ENCODE measurements around the gene JTB. TPM values are rescaled to one million over a fixed set of nuclear protein-coding genes. Genes with fewer than 3 reads are reported as not detected.

JTB gene
- polyA plus RNA-seq, 1 of the 3 experiments (the other 2 are of a cell fraction), result 118 TPM

GRCh38 chr1:153991151-153991630 is 13.7 kb upstream of the JTB start:
- TF ChIP-seq USF2 (IDR thresholded peaks at IDR 0.05; ENCODE audit: borderline replicate concordance, low read depth, low read length), result no peak
- TF ChIP-seq MAX (IDR thresholded peaks at IDR 0.05; ENCODE audit: low read depth), result no peak
- no peak for TF ChIP-seq SMC3 (IDR thresholded peaks at IDR 0.05; ENCODE audit: low read depth, low read length)
- no peak for TF ChIP-seq ELF1 (IDR thresholded peaks at IDR 0.05)
- TF ChIP-seq JUND (IDR thresholded peaks at IDR 0.05), result no peak
- TF ChIP-seq RFX5 (IDR thresholded peaks at IDR 0.05; ENCODE audit: low read length), result no peak
- no peak for TF ChIP-seq TEAD4 (IDR thresholded peaks at IDR 0.05; ENCODE audit: borderline replicate concordance, insufficient read depth)
- no peak for TF ChIP-seq TAF1 (IDR thresholded peaks at IDR 0.05; ENCODE audit: borderline replicate concordance, low read depth, low read length)
- TF ChIP-seq EZH2phosphoT487 (IDR thresholded peaks at IDR 0.05; ENCODE audit: borderline replicate concordance, low read depth), result no peak
- TF ChIP-seq NFIC (IDR thresholded peaks at IDR 0.05; ENCODE audit: borderline replicate concordance), result no peak
- no peak for TF ChIP-seq RCOR1 (IDR thresholded peaks at IDR 0.05; ENCODE audit: low read length)
- Histone ChIP-seq H3K36me3 (replicated peaks in 1 of 2; ENCODE audit: control insufficient read depth in 1 of 2, insufficient read depth in 2 of 2, low read length in 1 of 2) (peaks cover 24 to 35% of the 10 kb centered on the region in 2 experiments), H3K79me2 (ENCODE audit: insufficient read depth) (peaks cover 24% of the 10 kb centered on the region), H3K9ac (peak overlapping the region; percentile 92), H4K20me1 (ENCODE audit: insufficient read depth) (peaks cover 8% of the 10 kb centered on the region; the same call in 1 of the 2 replicates), H3K4me3 (ENCODE audit: low read depth in 2 of 2, low read length in 1 of 2) (peak overlapping the region; percentile 82 to 85), H3K9me2 (no peaks in the 10 kb centered on the region), H3K4me1 (ENCODE audit: control insufficient read depth in 1 of 2, insufficient read depth in 2 of 2, low read depth in 1 of 2, low read length in 1 of 2) (peaks cover 19 to 21% of the 10 kb centered on the region in 2 experiments; a peak in 3 of 4 replicates), H2AFZ (ENCODE audit: low read depth) (no peak overlapping the region), H3K9me3 (no peaks in the 10 kb centered on the region), H3K27me3 (ENCODE audit: insufficient read depth) (no peaks in the 10 kb centered on the region), H3K4me2 (peak overlapping the region; percentile 83), H3K27ac (ENCODE audit: low read depth in 2 of 2, low read length in 1 of 2) (peak overlapping the region; percentile 79 to 92), H3F3A (replicated peaks; ENCODE audit: insufficient read depth) (peaks cover 57% of the 10 kb centered on the region)
- under 1% methylated on average over 9 of the region's 9 CpGs for whole genome bisulfite sequencing (ENCODE audit: low lambda C conversion rate)
- ChIA-PET POLR2A (interaction anchor here (0.7 to 2.5 kb wide), 24 partner anchors 8 to 315 kb away, joined by 3 to 59 read pairs (median 6); partner anchors contain the start of genes CREB3L4, DENND4B, GATAD2B and JTB), CTCF (interaction anchor here (0.6 to 3.3 kb wide), 6 partner anchors 28 to 313 kb away, joined by 3 to 12 read pairs (median 6); partner anchors contain the start of genes DENND4B and SLC39A1)
- DNase-seq, result no peak

- H3K27me3 ChIP-seq (ENCODE audit: insufficient read depth), result no peaks in the 10 kb centered on the region
- peak within 1 kb of the TSS; percentile 87 for H2AFZ ChIP-seq (ENCODE audit: low read depth)
- peak; percentile 90 for DNase-seq
- peak within 1 kb of the TSS; percentile 82 to 85 for H3K4me3 ChIP-seq (ENCODE audit: low read depth in 2 of 2, low read length in 1 of 2)
- peak within 1 kb of the TSS; percentile 92 for H3K9ac ChIP-seq
- POLR2A ChIA-PET, result interaction anchor here (0.5 to 2.5 kb wide), 50 partner anchors 8 to 356 kb away, joined by 3 to 59 read pairs (median 4); partner anchors contain the start of genes CHTOP, CREB3L4, CRTC2 and DENND4B
- peak within 1 kb of the TSS; percentile 79 to 92 for H3K27ac ChIP-seq (ENCODE audit: low read depth in 2 of 2, low read length in 1 of 2)
- H3K9me2 ChIP-seq, result no peaks in the 10 kb centered on the region
- H3K36me3 ChIP-seq (replicated peaks in 1 of 2; ENCODE audit: control insufficient read depth in 1 of 2, insufficient read depth in 2 of 2, low read length in 1 of 2), result peaks cover 23 to 35% of the 10 kb centered on the region in 2 experiments
- peak within 1 kb of the TSS; percentile 83 for H3K4me2 ChIP-seq
- H3K9me3 ChIP-seq, result no peaks in the 10 kb centered on the region
- peaks cover 8% of the 10 kb centered on the region; the same call in 1 of the 2 replicates for H4K20me1 ChIP-seq (ENCODE audit: insufficient read depth)
- H3K79me2 ChIP-seq (ENCODE audit: insufficient read depth), result peaks cover 29% of the 10 kb centered on the region
- 1% methylated on average over 25 of the region's 36 CpGs for WGBS (ENCODE audit: low lambda C conversion rate)
- CTCF ChIA-PET, result interaction anchor here (0.6 to 3.3 kb wide), 8 partner anchors 27 to 313 kb away, joined by 3 to 12 read pairs (median 4); partner anchors contain the start of genes DENND4B and SLC39A1
- H3K4me1 ChIP-seq (ENCODE audit: control insufficient read depth in 1 of 2, insufficient read depth in 2 of 2, low read depth in 1 of 2, low read length in 1 of 2), result peaks cover 19 to 21% of the 10 kb centered on the region in 2 experiments; a peak in 3 of 4 replicates
- peaks cover 56% of the 10 kb centered on the region for H3F3A ChIP-seq (replicated peaks; ENCODE audit: insufficient read depth)
- peak; percentile 92 for TF ChIP-seq MAX (IDR thresholded peaks at IDR 0.05; ENCODE audit: low read depth)
- no peak for TF ChIP-seq JUND (IDR thresholded peaks at IDR 0.05)
- 0 out of 2 replicates have a peak, but pooled peaks have one; percentile 65 for TF ChIP-seq ZBTB33 (IDR thresholded peaks at IDR 0.05; ENCODE audit: borderline replicate concordance, low read depth)
- TF ChIP-seq REST (IDR thresholded peaks at IDR 0.05; ENCODE audit: low read depth, low read length), result peak; percentile 67
- no peak for TF ChIP-seq FOXM1 (IDR thresholded peaks at IDR 0.05; ENCODE audit: low read depth)
- TF ChIP-seq POLR2AphosphoS5 (IDR thresholded peaks at IDR 0.05; ENCODE audit: low read depth, low read length), result peak; percentile 100
- TF ChIP-seq MXI1 (IDR thresholded peaks at IDR 0.05; ENCODE audit: low read depth, low read length), result peak; percentile 79
- TF ChIP-seq TEAD4 (IDR thresholded peaks at IDR 0.05; ENCODE audit: borderline replicate concordance, insufficient read depth), result no peak
Observed at GRCh38 chr1:153990468-153991150, 13.1 kb upstream of the JTB start, which contains the start of gene RPS27. Gene RPS27 (plus strand): TSS chr1:153990762. CDS start chr1:153990797, 35 bp downstream.
